Left renal pelvis (tissue), 4 donors: ENCODE results near the gene HYAL3. TPM values are rescaled to one million over a fixed set of nuclear protein-coding genes. Genes with fewer than 3 reads are reported as not detected.

Source experiments
- polyA plus RNA-seq, 4 donors: library from polyadenylated mRNA; unstranded; fragments of 120-200 nt; gene quantifications; one replicate each; pipeline ENCODE4 v1.2.1, GENCODE V29; 2013; ENCODE audit not compliant: insufficient read length in 4 of 4

The HYAL3 gene
- polyA plus RNA-seq, 4 donors = 2.8 to 3.7 (median 2.9) TPM

Other genes starting within 250 kb of the HYAL3 start
- 100 to 1,000 TPM; 225 to 397 (median 268) TPM for gene RBM5, start 210.5 kb downstream of the HYAL3 start, polyA plus RNA-seq
- gene SEMA3F, start 144.1 kb downstream of the HYAL3 start, polyA plus RNA-seq = 10 to 100 TPM; 67.3 to 91.6 (median 71.1) TPM
- not detected for gene GNAT1, start 107.8 kb downstream of the HYAL3 start, polyA plus RNA-seq
- 1 to 10 TPM; 3.2 to 7.1 (median 6.1) TPM for gene SLC38A3, start 94.1 kb downstream of the HYAL3 start, polyA plus RNA-seq
- 100 to 1,000 TPM; 190 to 248 (median 214) TPM for gene GNAI2, start 63.2 kb downstream of the HYAL3 start, polyA plus RNA-seq
- 100 to 1,000 TPM in 1 of 4 donors, 10 to 100 TPM in 3; 76.6 to 119 (median 92.0) TPM for gene SEMA3B, start 30.3 kb downstream of the HYAL3 start, polyA plus RNA-seq
- under 1 TPM; 0.27 to 0.72 (median 0.49) TPM for gene LSMEM2, start 20.3 kb downstream of the HYAL3 start, polyA plus RNA-seq
- gene IFRD2, start 7.0 kb downstream of the HYAL3 start, polyA plus RNA-seq = 10 to 100 TPM; 33.8 to 53.5 (median 37.8) TPM
- 10 to 100 TPM in 1 of 4 donors, 1 to 10 TPM in 3; 6.9 to 12.2 (median 9.2) TPM for gene NAA80, start within 50 bp of the HYAL3 start, polyA plus RNA-seq
- gene HYAL1, start 4.2 kb upstream of the HYAL3 start, polyA plus RNA-seq = 1 to 10 TPM; 1.8 to 6.7 (median 5.8) TPM
- gene HYAL2, start 23.3 kb upstream of the HYAL3 start, polyA plus RNA-seq = 10 to 100 TPM; 58.0 to 72.5 (median 67.3) TPM
- 10 to 100 TPM; 15.8 to 27.0 (median 24.3) TPM for gene TUSC2, start 28.8 kb upstream of the HYAL3 start, polyA plus RNA-seq
- 10 to 100 TPM; 15.7 to 36.9 (median 21.0) TPM for gene RASSF1, start 41.4 kb upstream of the HYAL3 start, polyA plus RNA-seq
- 1 to 10 TPM; 3.1 to 4.1 (median 3.3) TPM for gene ZMYND10, start 46.3 kb upstream of the HYAL3 start, polyA plus RNA-seq
- 10 to 100 TPM; 23.9 to 35.7 (median 30.5) TPM for gene NPRL2, start 51.4 kb upstream of the HYAL3 start, polyA plus RNA-seq
- gene CYB561D2, start 51.5 kb upstream of the HYAL3 start, polyA plus RNA-seq = 10 to 100 TPM; 12.5 to 16.3 (median 13.5) TPM
- gene TMEM115, start 60.1 kb upstream of the HYAL3 start, polyA plus RNA-seq = 10 to 100 TPM; 32.4 to 44.0 (median 33.5) TPM
- 10 to 100 TPM in 3 of 4 donors, 1 to 10 TPM in 1; 7.2 to 17.1 (median 15.0) TPM for gene CACNA2D2, start 204.2 kb upstream of the HYAL3 start, polyA plus RNA-seq